Small intestine (tissue), 16 donors: ENCODE measurements around the gene NTN5. TPM values are rescaled to one million over a fixed set of nuclear protein-coding genes. Genes with fewer than 3 reads are reported as not detected.
"Not testable (repeated sequence)": the region's sequence is repeated elsewhere in the genome, so short reads cannot be mapped to it uniquely, and the experiment has no call there.

ENCODE experiments used
- DNase-seq, 2 donors: peaks; one replicate each; pipeline versions ENCODE4 v3.0.0 to v3.0.0-alpha.2; 2013
- FAIRE-seq: peaks from 2 replicates; lab custom pipeline; 2012; peaks lifted over from hg19 to GRCh38; lab: Jason Lieb, UNC
- H3K27ac ChIP-seq, 3 donors: one replicate each; pipeline ENCODE4 v1.5.1; 2013; ENCODE audit warnings: low read length in 2 of 3, mild to moderate bottlenecking in 2 of 3, control low read depth in 1 of 3, inconsistent platforms in 1 of 3, low read depth in 1 of 3, moderate library complexity in 1 of 3
- H3K27me3 ChIP-seq, 3 donors: one replicate each; pipeline ENCODE4 v1.6.1; 2013; ENCODE audit warnings: low read length in 3 of 3, inconsistent platforms in 1 of 3; ENCODE audit not compliant: control insufficient read depth in 3 of 3, insufficient read depth in 3 of 3
- H3K36me3 ChIP-seq, 3 donors: one replicate each; pipeline ENCODE4 v1.6.1; 2013; ENCODE audit warnings: low read length in 3 of 3, inconsistent platforms in 1 of 3, low read depth in 1 of 3, mild to moderate bottlenecking in 1 of 3, moderate library complexity in 1 of 3; ENCODE audit not compliant: control insufficient read depth in 3 of 3, insufficient read depth in 2 of 3
- H3K4me1 ChIP-seq, 3 donors: one replicate each; pipeline ENCODE4 v1.6.1; 2013; ENCODE audit warnings: low read length in 2 of 3, inconsistent platforms in 1 of 3, low read depth in 1 of 3, mild to moderate bottlenecking in 1 of 3, moderate library complexity in 1 of 3; ENCODE audit not compliant: control insufficient read depth in 3 of 3, insufficient read depth in 2 of 3
- H3K4me3 ChIP-seq, 3 donors: one replicate each; pipeline ENCODE4 v1.5.1; 2013; ENCODE audit warnings: low read length in 3 of 3, control low read depth in 1 of 3, inconsistent platforms in 1 of 3, low read depth in 1 of 3, mild to moderate bottlenecking in 1 of 3, moderate library complexity in 1 of 3
- H3K9me3 ChIP-seq, 2 donors: one replicate each; pipeline ENCODE4 v1.6.1; 2013; ENCODE audit warnings: low read depth in 1 of 2, low read length in 1 of 2; ENCODE audit not compliant: control insufficient read depth in 2 of 2, insufficient read depth in 1 of 2
- whole genome bisulfite sequencing, 3 donors: extraction: QIAGEN DNeasy Blood & Tissue Kit; methylation state at CpG; one replicate each; pipeline ENCODE4 v1.1.7; 2013; 5-methylcytosine and 5-hydroxymethylcytosine counted together
- long read RNA-seq, 10 donors: transcript quantifications; one replicate each; lab custom pipeline, GENCODE V29; 2026
- polyA plus RNA-seq, 4 donors: library from polyadenylated mRNA; stranded (reverse) in 3 of 4; unstranded in 1 of 4; fragments of 200-250 nt in 3 of 4; fragments of 120-200 nt in 1 of 4; gene quantifications; one replicate each; pipeline versions ENCODE4 v1.2.1 to v1.2.3, GENCODE V29; 2013
- donor health status: healthy with polysubstance abuse.
- donor health status: control.
- donor health status: control.
- donor health status: Bipolar disorder and iron deficiency.
- donor health status: healthy.

NTN5 gene, protein sequence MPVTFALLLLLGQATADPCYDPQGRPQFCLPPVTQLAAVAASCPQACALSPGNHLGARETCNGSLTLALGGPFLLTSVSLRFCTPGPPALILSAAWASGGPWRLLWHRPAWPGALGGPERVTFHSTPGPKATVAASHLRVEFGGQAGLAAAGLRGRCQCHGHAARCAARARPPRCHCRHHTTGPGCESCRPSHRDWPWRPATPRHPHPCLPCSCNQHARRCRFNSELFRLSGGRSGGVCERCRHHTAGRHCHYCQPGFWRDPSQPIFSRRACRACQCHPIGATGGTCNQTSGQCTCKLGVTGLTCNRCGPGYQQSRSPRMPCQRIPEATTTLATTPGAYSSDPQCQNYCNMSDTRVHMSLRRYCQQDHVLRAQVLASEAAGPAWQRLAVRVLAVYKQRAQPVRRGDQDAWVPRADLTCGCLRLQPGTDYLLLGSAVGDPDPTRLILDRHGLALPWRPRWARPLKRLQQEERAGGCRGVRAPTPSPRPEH
- under 1 TPM in 2 of 4 donors, not detected in 2; 0.24 to 0.32 TPM for polyA plus RNA-seq
- long read RNA-seq, donor 1: 0 reads
- long read RNA-seq, donor 2: 0 reads
- long read RNA-seq, donor 3: 0 reads
- long read RNA-seq, donor 4: 0 reads
- long read RNA-seq, donor 5: 0 reads
- long read RNA-seq, donor 6: 0 reads
- long read RNA-seq, donor 7: 0 reads
- long read RNA-seq, donor 8: 0 reads
- long read RNA-seq, donor 9, partial matches to known transcripts: 17 of 17 reads
- long read RNA-seq, donor 9, other reads (novel, unspliced or antisense): 0 of 17 reads
- long read RNA-seq, donor 10: 0 reads

DNA sequence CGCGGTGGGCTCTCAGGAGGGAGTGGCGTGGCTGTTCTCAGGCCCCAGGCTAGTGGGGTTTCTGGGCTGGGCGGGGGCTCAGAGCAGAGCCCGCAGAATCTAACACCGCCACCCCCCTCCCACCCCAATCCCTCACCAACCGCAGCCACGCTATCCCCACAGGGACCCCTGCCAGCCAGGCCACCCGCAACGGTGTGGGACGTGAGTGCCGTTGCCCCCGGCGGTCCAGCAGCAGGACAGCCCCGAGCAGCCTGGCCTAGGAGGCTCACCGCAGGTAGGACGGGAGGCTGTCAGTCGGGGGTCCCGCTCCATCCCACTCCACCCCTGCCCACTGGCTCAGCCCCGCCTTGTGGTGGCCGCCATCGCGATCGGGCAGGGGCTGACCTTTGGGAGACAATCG is at the start of gene NTN5:
Gene NTN5, minus strand, starts transcription at position 24 of the 400 bp plus-strand sequence. CDS start 2,031 bp downstream, outside the sequence.
- DNase-seq (no peak), FAIRE-seq (no peak)
- Histone ChIP-seq H3K9me3 (no peaks in the 10 kb centered on the region), H3K4me3 (no peak within 1 kb of the TSS), H3K36me3 (peaks cover 0 to 3% (median 0%) of the 10 kb centered on the region in 3 donors), H3K4me1 (peaks cover 0 to 44% (median 2%) of the 10 kb centered on the region in 3 donors), H3K27me3 (no peaks in the 10 kb centered on the region), H3K27ac (no peak within 1 kb of the TSS)
- WGBS, 3 donors: 88 to 94% (median 89%) methylated on average over 16 to 25 of the region's 25 CpGs

DNA sequence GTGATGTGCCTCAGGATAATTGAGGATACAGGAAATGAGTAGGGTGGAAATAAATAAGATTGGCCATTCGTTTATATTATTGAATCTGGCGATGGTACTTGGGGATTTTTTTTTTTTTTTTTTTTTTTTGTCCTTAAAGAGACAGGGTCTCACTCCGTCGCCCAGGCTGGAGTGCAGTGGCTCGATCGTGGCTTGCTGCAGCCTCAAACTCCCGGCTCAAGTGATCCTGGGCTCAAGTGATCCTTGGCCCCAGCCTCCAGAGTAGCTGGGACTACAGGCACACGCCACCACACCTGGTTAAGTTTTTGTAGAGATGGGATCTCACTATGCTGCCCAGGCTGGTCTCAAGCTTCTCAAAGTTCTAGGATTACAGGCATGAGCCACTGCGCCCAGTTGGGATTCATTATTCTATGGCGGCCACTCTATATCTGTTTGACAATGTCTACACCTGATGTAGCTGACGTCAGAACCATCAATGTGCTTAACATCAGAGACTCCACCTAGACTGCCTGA is 49.4 kb upstream of the NTN5 start:
- Histone ChIP-seq H3K9me3 (peaks cover 0 to 6% of the 10 kb centered on the region in 2 donors), H3K27ac (no peak overlapping the region), H3K36me3 (peaks cover 0 to 9% (median 0%) of the 10 kb centered on the region in 3 donors), H3K27me3 (no peaks in the 10 kb centered on the region), H3K4me1 (peaks cover 0 to 24% (median 0%) of the 10 kb centered on the region in 3 donors), H3K4me3 (no peak overlapping the region)
- FAIRE-seq (no peak), DNase-seq (no peak)
- WGBS, 3 donors: 81 to 84% (median 83%) methylated on average over 11 of the region's 11 CpGs

DNA sequence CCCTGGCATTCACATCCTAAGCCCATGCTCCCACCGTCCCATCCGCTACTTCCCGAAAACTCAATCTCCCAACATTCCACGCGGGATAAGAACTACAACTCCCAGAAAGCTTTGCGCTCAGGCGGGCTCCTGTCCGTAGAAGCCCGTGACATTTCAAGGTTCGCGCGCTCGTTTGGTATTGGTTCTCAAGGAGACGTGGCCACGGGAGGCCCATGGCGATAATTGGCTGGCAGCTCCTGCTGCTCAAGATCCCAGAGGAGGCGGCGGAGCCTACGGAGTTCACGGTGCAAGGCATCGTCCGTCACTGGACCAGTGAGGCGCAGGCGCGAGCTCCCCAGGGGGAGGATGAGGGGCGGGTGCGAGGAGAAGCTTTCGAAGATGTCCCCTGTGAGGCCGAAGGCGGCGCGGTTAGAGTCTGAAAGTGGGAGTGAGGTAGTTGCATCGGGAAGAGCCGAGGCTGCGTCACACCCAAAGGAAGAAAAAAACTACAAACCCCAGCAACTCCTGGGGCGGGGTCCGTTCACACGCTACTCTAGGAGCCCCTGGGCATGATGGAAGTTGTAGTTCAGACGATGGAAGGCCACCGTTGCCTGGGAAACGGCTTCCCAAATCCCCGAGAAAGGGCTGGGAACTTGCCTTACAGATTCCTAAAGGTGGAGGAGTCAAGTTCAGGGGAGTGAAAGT is 47.9 kb upstream of the NTN5 start:
- Histone ChIP-seq H3K4me1 (peaks cover 0 to 36% (median under 1%) of the 10 kb centered on the region in 3 donors), H3K27ac (peak overlapping the region; percentile 67 to 86 (median 84)), H3K4me3 (peak overlapping the region; percentile 21 to 56 (median 48)), H3K9me3 (peaks cover 0 to 6% of the 10 kb centered on the region in 2 donors), H3K36me3 (peaks cover 0 to 5% (median 0%) of the 10 kb centered on the region in 3 donors), H3K27me3 (no peaks in the 10 kb centered on the region)
- FAIRE-seq (no peak), DNase-seq (peak; percentile 100)
- WGBS, 3 donors: 1 to 14% (median 3%) methylated on average over 42 of the region's 42 CpGs

DNA sequence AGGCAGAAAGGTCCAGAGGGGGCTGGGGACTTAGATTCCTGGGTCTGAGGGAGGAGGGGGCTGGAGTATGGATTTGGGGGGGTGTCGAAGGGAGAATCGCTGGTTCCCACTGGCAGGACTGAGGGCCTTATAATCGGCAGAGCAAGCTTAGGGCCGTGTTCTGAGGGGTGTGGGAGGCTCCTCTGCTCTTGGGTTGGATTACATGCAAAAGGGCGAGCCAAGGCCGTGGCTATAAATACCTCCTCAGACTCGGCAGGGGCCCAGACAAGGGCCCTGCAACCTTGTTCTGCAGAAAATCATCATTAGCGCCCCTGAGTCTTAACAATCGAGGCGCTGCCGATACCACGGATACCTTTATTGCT is 47.4 kb upstream of the NTN5 start:
- H3K27me3 ChIP-seq: no peaks in the 10 kb centered on the region
- WGBS, 3 donors: 9 to 24% (median 19%) methylated on average over 12 of the region's 12 CpGs
- no peak for DNase-seq
- H3K27ac ChIP-seq: peak overlapping the region in 2 of 3 donors; percentile 84 to 86
- no peak for FAIRE-seq
- peaks cover 0 to 6% of the 10 kb centered on the region in 2 donors for H3K9me3 ChIP-seq
- H3K4me3 ChIP-seq: peak overlapping the region in 1 of 3 donors; percentile 56
- peaks cover 0 to 41% (median 5%) of the 10 kb centered on the region in 3 donors for H3K4me1 ChIP-seq
- H3K36me3 ChIP-seq: peaks cover 0 to 8% (median 0%) of the 10 kb centered on the region in 3 donors

DNA sequence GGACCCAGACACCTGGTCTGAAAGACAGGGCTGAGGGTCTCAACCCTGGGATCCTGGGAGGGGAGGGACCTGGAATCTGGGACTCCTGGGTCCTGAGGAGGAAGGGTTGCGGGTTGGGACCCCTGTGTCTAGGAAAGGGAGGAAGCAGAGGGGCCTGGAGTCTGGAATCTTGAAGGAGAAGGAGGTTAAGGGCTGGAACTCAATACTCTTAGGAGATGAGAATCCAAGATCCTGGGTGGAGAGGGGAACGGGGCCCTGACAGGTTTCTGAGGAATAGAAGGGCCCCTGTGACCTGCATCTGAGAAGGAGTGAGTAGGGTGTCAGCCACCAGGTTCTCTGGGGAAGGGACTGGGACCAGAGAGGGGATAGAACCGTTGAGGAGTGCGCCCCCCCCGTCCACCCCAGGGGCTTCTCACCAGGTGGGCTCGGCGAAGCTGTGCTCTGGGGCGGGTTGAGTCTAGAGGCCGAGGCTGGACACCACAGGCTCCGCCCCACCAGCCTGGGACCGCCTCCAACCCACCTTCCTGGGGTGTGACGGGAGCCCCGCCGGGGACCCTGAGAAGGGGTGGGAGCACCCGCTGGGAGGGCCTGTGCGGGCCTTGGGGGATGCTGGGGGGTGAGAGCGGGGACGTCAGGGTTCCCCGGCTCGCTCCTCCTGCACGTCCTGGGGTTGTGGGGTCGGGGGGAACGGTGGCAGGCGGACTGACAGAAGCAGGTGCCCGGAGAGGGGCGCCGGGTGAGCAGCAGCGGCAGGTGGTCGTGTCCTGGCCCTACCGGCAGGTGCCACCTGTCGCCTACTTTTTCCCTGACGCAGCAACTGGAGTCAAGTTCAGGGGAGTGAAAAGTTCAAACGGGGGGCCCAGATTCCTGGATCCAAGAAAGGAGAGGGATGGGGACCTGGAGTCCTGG is 46.7 kb upstream of the NTN5 start, which contains the start of gene MAMSTR:
Gene MAMSTR, minus strand, starts transcription at position 463 of the 909 bp plus-strand sequence. CDS start 694 bp downstream, outside the sequence.
- H3K36me3 ChIP-seq: peaks cover 0 to 12% (median 0%) of the 10 kb centered on the region in 3 donors
- WGBS, 3 donors: 60 to 72% (median 66%) methylated on average over 30 to 33 of the region's 33 CpGs
- peaks cover 0 to 47% (median 8%) of the 10 kb centered on the region in 3 donors for H3K4me1 ChIP-seq
- peak within 1 kb of the TSS in 1 of 3 donors; percentile 56 for H3K4me3 ChIP-seq
- H3K27me3 ChIP-seq: no peaks in the 10 kb centered on the region
- FAIRE-seq: no peak
- H3K9me3 ChIP-seq: no peaks in the 10 kb centered on the region
- DNase-seq: peak in 1 of 2 donors; percentile 54
- peak within 1 kb of the TSS in 2 of 3 donors; percentile 84 to 86 for H3K27ac ChIP-seq

DNA sequence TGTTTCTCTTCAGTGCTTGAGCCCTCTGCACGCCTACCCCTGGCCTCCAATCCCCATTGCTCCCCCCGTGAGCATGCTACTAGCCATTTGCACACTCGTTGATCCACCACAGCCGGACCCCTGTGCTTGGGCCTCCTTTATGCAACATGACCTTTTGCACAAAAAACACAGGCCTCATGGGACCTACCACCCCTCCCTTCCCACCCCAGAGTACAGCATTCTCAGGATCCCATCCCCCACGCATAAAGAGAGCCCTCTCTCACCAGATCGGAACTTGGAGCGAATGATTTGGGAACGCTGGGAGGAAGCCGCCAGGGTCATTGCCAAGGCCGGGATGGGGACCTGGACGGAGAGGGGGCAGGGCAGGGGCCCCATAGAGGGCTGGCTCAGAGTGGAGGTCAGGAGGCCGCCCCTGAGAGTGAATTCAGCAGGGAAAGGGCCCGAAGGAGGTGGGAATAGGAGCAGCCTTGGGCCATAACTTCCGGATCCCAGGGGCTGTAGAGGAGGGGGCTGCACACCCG is 46.0 kb upstream of the NTN5 start:
- DNase-seq: no peak
- WGBS, 3 donors: 63 to 81% (median 76%) methylated on average over 15 of the region's 15 CpGs

DNA sequence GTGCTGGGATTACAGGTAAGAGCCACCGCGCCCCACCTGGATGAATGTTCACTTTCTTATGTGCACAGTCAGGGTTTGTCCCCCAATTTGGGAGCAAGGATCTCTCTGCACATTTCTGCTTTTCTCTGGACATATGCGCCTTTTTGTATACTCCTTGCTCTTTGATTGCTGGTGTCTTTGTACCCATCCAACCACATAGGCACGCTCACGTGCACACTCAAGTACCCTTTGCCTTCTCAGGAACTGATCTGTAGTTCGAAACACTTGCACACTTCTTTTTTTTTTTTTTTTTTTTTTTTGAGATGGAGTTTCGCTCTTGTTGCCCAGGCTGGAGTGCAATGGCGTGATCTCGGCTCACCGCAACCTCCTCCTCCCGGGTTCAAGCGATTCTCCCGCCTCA is 45.3 kb upstream of the NTN5 start:
- not testable (repeated sequence) for H3K36me3 ChIP-seq, DNase-seq, H3K27me3 ChIP-seq, H3K27ac ChIP-seq, H3K9me3 ChIP-seq, H3K4me3 ChIP-seq, FAIRE-seq
- WGBS, 3 donors: 90 to 95% (median 93%) methylated on average over 12 to 13 of the region's 13 CpGs
- H3K4me1 ChIP-seq: peaks cover 0 to 55% (median 12%) of the 10 kb centered on the region in 3 donors

More for the DNA sequence above, 46.0 kb upstream of the NTN5 start:
- no peak for FAIRE-seq
- H3K36me3 ChIP-seq: peaks cover 0 to 7% (median 0%) of the 10 kb centered on the region in 3 donors
- peak overlapping the region in 1 of 3 donors; percentile 86 for H3K27ac ChIP-seq
- no peaks in the 10 kb centered on the region for H3K9me3 ChIP-seq
- no peaks in the 10 kb centered on the region for H3K27me3 ChIP-seq
- peak overlapping the region in 1 of 3 donors; percentile 56 for H3K4me3 ChIP-seq
- H3K4me1 ChIP-seq: peaks cover 0 to 48% (median 8%) of the 10 kb centered on the region in 3 donors
